ENCODE measurements around the gene EIF5B. TPM values are rescaled to one million over a fixed set of nuclear protein-coding genes. Genes with fewer than 3 reads are reported as not detected.

Gene EIF5B
- polyA plus RNA-seq, 3 donors, result 0.58 to 3.2 (median 1.5) TPM

- intact Hi-C loops (cut with micrococcal nuclease), result no loop called here
- no peak overlapping the region for H3K4me3 Mint-ChIP-seq
- peaks cover 81 to 99% of the 10 kb centered on the region in 2 donors for H3K36me3 ChIP-seq (replicated peaks in 1 of 2; ENCODE audit: control insufficient read depth in 1 of 2, insufficient read depth in 2 of 2, low read length in 2 of 2)
These were observed 68.9 kb downstream of the EIF5B start for GRCh38 chr2:99406137-99406536.

DNA sequence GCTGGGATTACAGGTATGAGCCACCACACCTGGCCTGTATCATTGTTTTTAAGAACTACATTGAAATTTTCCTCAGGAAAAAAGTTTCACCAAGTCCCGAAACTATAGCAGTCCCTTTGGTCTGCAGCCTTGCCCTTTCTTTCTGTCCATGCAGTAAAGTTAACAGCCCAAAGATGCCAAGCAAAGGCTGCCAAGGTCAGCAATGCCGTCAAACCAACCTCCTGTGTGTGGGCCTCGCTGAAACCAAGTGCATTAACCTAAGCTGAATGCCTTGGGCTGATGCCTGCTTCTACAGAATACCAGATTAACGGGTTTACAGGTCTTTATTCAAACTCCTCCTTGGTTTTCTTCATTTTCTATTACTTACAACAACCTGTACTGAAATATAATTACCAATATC is 73.1 kb downstream of the EIF5B start:
- peaks cover 5% of the 10 kb centered on the region for H3K4me1 Mint-ChIP-seq
- no peaks in the 10 kb centered on the region for H4K20me1 ChIP-seq (ENCODE audit: insufficient read depth, low read length)
- DNase-seq, result no peak
- no peak overlapping the region for H3K4me2 ChIP-seq (replicated peaks; ENCODE audit: extremely low read depth, low read length, poor library complexity, severe bottlenecking)
- no peak overlapping the region for H3K9ac ChIP-seq (ENCODE audit: insufficient read depth, low read length, poor library complexity, severe bottlenecking)
- H3K27me3 ChIP-seq (ENCODE audit: control insufficient read depth in 2 of 2, insufficient read depth in 2 of 2, low read length in 2 of 2), result no peaks in the 10 kb centered on the region
- H3K27me3 Mint-ChIP-seq (ENCODE audit: low read depth in 3 of 3), result no peaks in the 10 kb centered on the region
- H3K27ac Mint-ChIP-seq, result peak overlapping the region in 1 of 7 donors; percentile 9
- intact Hi-C loops (cut with micrococcal nuclease), result no loop called here
- H3K36me3 ChIP-seq (replicated peaks in 1 of 2; ENCODE audit: control insufficient read depth in 1 of 2, insufficient read depth in 2 of 2, low read length in 2 of 2), result peaks cover 70 to 97% of the 10 kb centered on the region in 2 donors
- 97% methylated on average over 3 of the region's 4 CpGs for WGBS (ENCODE audit: insufficient coverage)
- H3K79me2 ChIP-seq (ENCODE audit: insufficient read depth, low read length), result no peaks in the 10 kb centered on the region
- no peaks in the 10 kb centered on the region for H3K9me3 Mint-ChIP-seq
- H3K4me3 ChIP-seq (replicated peaks in 1 of 3; ENCODE audit: low read depth in 2 of 3, low read length in 3 of 3), result no peak overlapping the region
- H3K36me3 Mint-ChIP-seq, result peaks cover 63 to 87% of the 10 kb centered on the region in 2 donors
- H3K27ac ChIP-seq (ENCODE audit: low read depth in 1 of 2, low read length in 2 of 2), result no peak overlapping the region
- H3K4me1 ChIP-seq (ENCODE audit: control insufficient read depth in 1 of 2, insufficient read depth in 2 of 2, low read length in 2 of 2), result no peaks in the 10 kb centered on the region
- no peak for TF ChIP-seq CTCF (IDR thresholded peaks at IDR 0.05)
- H2AFZ ChIP-seq (ENCODE audit: insufficient read depth, low read depth, low read length, poor library complexity, severe bottlenecking), result no peak overlapping the region
- H3K4me3 Mint-ChIP-seq, result no peak overlapping the region
- H3K9me3 ChIP-seq (replicated peaks in 1 of 2; ENCODE audit: control insufficient read depth in 1 of 2, insufficient read depth in 1 of 2, low read length in 2 of 2), result no peaks in the 10 kb centered on the region

More at GRCh38 chr2:99406137-99406536, 68.9 kb downstream of the EIF5B start:
- H3K9ac ChIP-seq (ENCODE audit: insufficient read depth, low read length, poor library complexity, severe bottlenecking), result no peak overlapping the region
- H3K27me3 ChIP-seq (ENCODE audit: control insufficient read depth in 2 of 2, insufficient read depth in 2 of 2, low read length in 2 of 2), result no peaks in the 10 kb centered on the region
- no peaks in the 10 kb centered on the region for H3K9me3 ChIP-seq (replicated peaks in 1 of 2; ENCODE audit: control insufficient read depth in 1 of 2, insufficient read depth in 1 of 2, low read length in 2 of 2)
- no peaks in the 10 kb centered on the region for H3K9me3 Mint-ChIP-seq
- WGBS (ENCODE audit: insufficient coverage), result no CpG with 5 or more reads among the region's 6 CpGs
- no peak overlapping the region for H3K4me2 ChIP-seq (replicated peaks; ENCODE audit: extremely low read depth, low read length, poor library complexity, severe bottlenecking)
- no peak overlapping the region for H2AFZ ChIP-seq (ENCODE audit: insufficient read depth, low read depth, low read length, poor library complexity, severe bottlenecking)
- no peaks in the 10 kb centered on the region for H4K20me1 ChIP-seq (ENCODE audit: insufficient read depth, low read length)
- H3K27ac Mint-ChIP-seq, result no peak overlapping the region
- H3K36me3 Mint-ChIP-seq, result peaks cover 68 to 88% of the 10 kb centered on the region in 2 donors
- no peaks in the 10 kb centered on the region for H3K4me1 Mint-ChIP-seq
- no peaks in the 10 kb centered on the region for H3K79me2 ChIP-seq (ENCODE audit: insufficient read depth, low read length)
- no peak for TF ChIP-seq CTCF (IDR thresholded peaks at IDR 0.05)
- H3K27me3 Mint-ChIP-seq (ENCODE audit: low read depth in 3 of 3), result peaks cover 0 to 1% (median 0%) of the 10 kb centered on the region in 3 donors
- H3K27ac ChIP-seq (ENCODE audit: low read depth in 1 of 2, low read length in 2 of 2), result no peak overlapping the region
- DNase-seq, result no peak
- H3K4me3 ChIP-seq (replicated peaks in 1 of 3; ENCODE audit: low read depth in 2 of 3, low read length in 3 of 3), result no peak overlapping the region
- no peaks in the 10 kb centered on the region for H3K4me1 ChIP-seq (ENCODE audit: control insufficient read depth in 1 of 2, insufficient read depth in 2 of 2, low read length in 2 of 2)

All from CD14-positive monocyte (primary cell).